B cell (primary cell): ENCODE data around the gene DPH3.

Experiments used
- EZH2 ChIP-seq: IDR thresholded peaks from 2 replicates; pipeline ENCODE4 v1.6.1; 2012; ENCODE audit warnings: borderline replicate concordance, low read depth, mild to moderate bottlenecking, moderate library complexity, low read length; ENCODE audit not compliant: insufficient read depth, poor library complexity, severe bottlenecking
- TF ChIP-seq, protein P1 (sequence below): fragments of 200-600 bp; IDR thresholded peaks from one replicate; pipeline ENCODE4 v1.8.0; 2022; ENCODE audit warnings: antibody characterized with exemption, mild to moderate bottlenecking

- TF ChIP-seq, protein P1, sequence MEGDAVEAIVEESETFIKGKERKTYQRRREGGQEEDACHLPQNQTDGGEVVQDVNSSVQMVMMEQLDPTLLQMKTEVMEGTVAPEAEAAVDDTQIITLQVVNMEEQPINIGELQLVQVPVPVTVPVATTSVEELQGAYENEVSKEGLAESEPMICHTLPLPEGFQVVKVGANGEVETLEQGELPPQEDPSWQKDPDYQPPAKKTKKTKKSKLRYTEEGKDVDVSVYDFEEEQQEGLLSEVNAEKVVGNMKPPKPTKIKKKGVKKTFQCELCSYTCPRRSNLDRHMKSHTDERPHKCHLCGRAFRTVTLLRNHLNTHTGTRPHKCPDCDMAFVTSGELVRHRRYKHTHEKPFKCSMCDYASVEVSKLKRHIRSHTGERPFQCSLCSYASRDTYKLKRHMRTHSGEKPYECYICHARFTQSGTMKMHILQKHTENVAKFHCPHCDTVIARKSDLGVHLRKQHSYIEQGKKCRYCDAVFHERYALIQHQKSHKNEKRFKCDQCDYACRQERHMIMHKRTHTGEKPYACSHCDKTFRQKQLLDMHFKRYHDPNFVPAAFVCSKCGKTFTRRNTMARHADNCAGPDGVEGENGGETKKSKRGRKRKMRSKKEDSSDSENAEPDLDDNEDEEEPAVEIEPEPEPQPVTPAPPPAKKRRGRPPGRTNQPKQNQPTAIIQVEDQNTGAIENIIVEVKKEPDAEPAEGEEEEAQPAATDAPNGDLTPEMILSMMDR: no peak
- TF ChIP-seq EZH2: no peak
Observed at GRCh38 chr3:16241225-16241624, 23.5 kb downstream of the DPH3 start.
